ENCODE results near the gene ANKAR. TPM values are rescaled to one million over a fixed set of nuclear protein-coding genes. Genes with fewer than 3 reads are reported as not detected.

Gene ANKAR
- total RNA-seq, result 10 to 100 TPM; 20.3 to 32.8 TPM
- 22.1 TPM for polyA plus RNA-seq (ENCODE audit: insufficient read depth, low read depth, low replicate concordance)
- long read RNA-seq, donor 1, partial matches to known transcripts, result 5 of 5 reads
- long read RNA-seq, donor 1, other reads (novel, unspliced or antisense), result 0 of 5 reads
- long read RNA-seq, donor 2, result 0 reads

GRCh38 chr2:189674374-189675112 lies at the start of gene ANKAR:
TSS of gene ANKAR (plus strand) at chr2:189674670. CDS start at chr2:189676491, 1,821 bp downstream.
- Histone ChIP-seq H3K4me3 (peak within 1 kb of the TSS; percentile 71 to 83), H3K27ac (peak within 1 kb of the TSS; percentile 97 to 98), H3K9me3 (no peaks in the 10 kb centered on the region), H3K36me3 (ENCODE audit: low read depth, missing control alignments) (no peaks in the 10 kb centered on the region), H3K27me3 (no peaks in the 10 kb centered on the region), H3K4me1 (peaks cover 5% of the 10 kb centered on the region)
- intact Hi-C loops (cut with DNase I; ENCODE audit: low total_unique reads), result loop anchor here (5.0 kb wide), 1 partner anchor 88 kb away; the partner anchor contains the start of gene OSGEPL1
- TF ChIP-seq CTCF (IDR thresholded peaks at IDR 0.05), result peak; percentile 67 to 85 (median 81)
- no peak for TF ChIP-seq POLR2A (IDR thresholded peaks at IDR 0.05)
- peak; percentile 92 for DNase-seq
- 0 to 1% methylated on average over 29 to 62 of the region's 62 CpGs for WGBS, 2 donors

- 85 to 95% methylated on average over 2 of the region's 2 CpGs for WGBS, 2 donors
- H3K4me1 ChIP-seq, result no peaks in the 10 kb centered on the region
- no peak overlapping the region for H3K4me3 ChIP-seq
- TF ChIP-seq POLR2A (IDR thresholded peaks at IDR 0.05) (no peak), CTCF (IDR thresholded peaks at IDR 0.05) (no peak)
- H3K27me3 ChIP-seq, result no peaks in the 10 kb centered on the region
- intact Hi-C loops (cut with DNase I; ENCODE audit: low total_unique reads), result no loop called here
- no peaks in the 10 kb centered on the region for H3K9me3 ChIP-seq
- DNase-seq, result no peak
- H3K27ac ChIP-seq, result no peak overlapping the region
- H3K36me3 ChIP-seq (ENCODE audit: low read depth, missing control alignments), result no peaks in the 10 kb centered on the region
Observed at GRCh38 chr2:189625636-189626035, 48.8 kb upstream of the ANKAR start.

GRCh38 chr2:189627789-189628188 lies 46.7 kb upstream of the ANKAR start:
- DNase-seq, result no peak
- H3K9me3 ChIP-seq, result no peaks in the 10 kb centered on the region
- no peaks in the 10 kb centered on the region for H3K27me3 ChIP-seq
- H3K36me3 ChIP-seq (ENCODE audit: low read depth, missing control alignments), result no peaks in the 10 kb centered on the region
- intact Hi-C loops (cut with DNase I; ENCODE audit: low total_unique reads), result no loop called here
- no peaks in the 10 kb centered on the region for H3K4me1 ChIP-seq
- TF ChIP-seq CTCF (IDR thresholded peaks at IDR 0.05), result no peak
- no peak for TF ChIP-seq POLR2A (IDR thresholded peaks at IDR 0.05)
- 97% methylated on average over 1 of the region's 1 CpG for WGBS, 2 donors
- no peak overlapping the region for H3K4me3 ChIP-seq
- H3K27ac ChIP-seq, result no peak overlapping the region

- no peaks in the 10 kb centered on the region for H3K4me1 ChIP-seq
- no peaks in the 10 kb centered on the region for H3K27me3 ChIP-seq
- H3K9me3 ChIP-seq, result no peaks in the 10 kb centered on the region
- intact Hi-C loops (cut with DNase I; ENCODE audit: low total_unique reads), result no loop called here
- TF ChIP-seq POLR2A (IDR thresholded peaks at IDR 0.05), result no peak
- 87 to 89% methylated on average over 9 of the region's 9 CpGs for WGBS, 2 donors
- H3K27ac ChIP-seq, result no peak overlapping the region
- DNase-seq, result no peak
- H3K36me3 ChIP-seq (ENCODE audit: low read depth, missing control alignments), result no peaks in the 10 kb centered on the region
- no peak overlapping the region for H3K4me3 ChIP-seq
Observed at GRCh38 chr2:189628817-189629530, 45.5 kb upstream of the ANKAR start.

Data from testis (tissue), 5 donors.